ENCODE data around the gene CSN1S1.

CSN1S1 gene

GRCh38 chr4:69994782-69995181 is 63.9 kb downstream of the CSN1S1 start:
- DNase-seq, result no peak

GRCh38 chr4:69995526-69996016 is 64.7 kb downstream of the CSN1S1 start, which contains the start of gene STATH:
STATH (plus strand) TSS chr4:69995966; CDS start chr4:69998438, 2,472 bp downstream.
- DNase-seq, result no peak

Data from left hindlimb (tissue), 1 donor.